ENCODE results near the gene TNS1.

- TF ChIP-seq REST (IDR thresholded peaks at IDR 0.05; ENCODE audit: insufficient read depth in 1 of 2, low read depth in 2 of 2, low read length in 1 of 2) (no peak), CTCF (IDR thresholded peaks at IDR 0.05) (no peak), POLR2AphosphoS5 (IDR thresholded peaks at IDR 0.05; ENCODE audit: low read depth, low read length) (no peak)
These were observed 149.4 kb downstream of the TNS1 start for GRCh38 chr2:217853301-217853881.

All from Panc1 (cell line).